Brain microvascular endothelial cell (primary cell): Measurements from ENCODE around the gene GOLGA6D.
"Not testable (repeated sequence)": the region's sequence is repeated elsewhere in the genome, so short reads cannot be mapped to it uniquely, and the experiment has no call there.

ENCODE experiments used
- DNase-seq: peaks from one replicate; pipeline ENCODE4 v3.0.0-alpha.2; 2020
- H3K27ac ChIP-seq: fragments of 250-450 bp; sonication (Bioruptor Pico); 2 replicates; pipeline ENCODE4 v1.5.1; 2020; ENCODE audit warnings: mild to moderate bottlenecking, moderate library complexity
- H3K27me3 ChIP-seq: fragments of 250-450 bp; sonication (Bioruptor Pico); replicated peaks from 2 replicates; pipeline ENCODE4 v1.5.1; 2020; ENCODE audit warnings: mild to moderate bottlenecking
- H3K36me3 ChIP-seq: fragments of 250-450 bp; sonication (Bioruptor Pico); replicated peaks from 2 replicates; pipeline ENCODE4 v1.5.1; 2020; ENCODE audit warnings: mild to moderate bottlenecking
- H3K4me3 ChIP-seq: 2 replicates; pipeline ENCODE4 v1.5.1; 2011; ENCODE audit warnings: low read depth, mild to moderate bottlenecking, control low read depth, low read length, moderate library complexity
- CTCF ChIP-seq: IDR thresholded peaks from 2 replicates; pipeline ENCODE4 v1.5.1; 2011; ENCODE audit warnings: low read depth, mild to moderate bottlenecking, moderate library complexity, low read length, control low read depth, inconsistent platforms; ENCODE audit errors: missing control alignments
- in situ Hi-C: cut with HindIII; loops from 2 replicates; pipeline ENCODE4 v1.10.0; 2017; ENCODE audit warnings: low sequenced_read_pairs, low pct_ligation_motif_present

GOLGA6D gene

GRCh38 chr15:75302318-75302717 lies 19.7 kb downstream of the GOLGA6D start:
- Histone ChIP-seq H3K36me3 (no peaks in the 10 kb centered on the region), H3K27ac (no peak overlapping the region), H3K4me3 (no peak overlapping the region), H3K27me3 (peaks cover 4% of the 10 kb centered on the region)
- in situ Hi-C loops: no loop called here
- TF ChIP-seq CTCF: no peak
- DNase-seq: no peak

GRCh38 chr15:75302753-75303152 lies 20.1 kb downstream of the GOLGA6D start:
- in situ Hi-C loops, H3K27ac ChIP-seq, DNase-seq, H3K4me3 ChIP-seq, H3K27me3 ChIP-seq, H3K36me3 ChIP-seq: not testable (repeated sequence)

- Histone ChIP-seq H3K36me3 (no peaks in the 10 kb centered on the region), H3K27ac (no peak overlapping the region), H3K4me3 (no peak overlapping the region), H3K27me3 (peaks cover 10% of the 10 kb centered on the region)
- no peak for TF ChIP-seq CTCF
- in situ Hi-C loops: no loop called here
- DNase-seq: no peak
Observed at GRCh38 chr15:75306188-75306587, 23.6 kb downstream of the GOLGA6D start.

GRCh38 chr15:75307778-75308390 lies 25.2 kb downstream of the GOLGA6D start:
- no peak overlapping the region for H3K4me3 ChIP-seq
- no peak overlapping the region for H3K27ac ChIP-seq
- H3K36me3 ChIP-seq: no peaks in the 10 kb centered on the region
- in situ Hi-C loops: no loop called here
- H3K27me3 ChIP-seq: peaks cover 10% of the 10 kb centered on the region
- TF ChIP-seq CTCF: peak; percentile 81
- peak; percentile 18 for DNase-seq

GRCh38 chr15:75309711-75310110 lies 27.1 kb downstream of the GOLGA6D start:
- in situ Hi-C loops: no loop called here
- Histone ChIP-seq H3K27ac (no peak overlapping the region), H3K36me3 (no peaks in the 10 kb centered on the region), H3K27me3 (peaks cover 10% of the 10 kb centered on the region), H3K4me3 (no peak overlapping the region)
- TF ChIP-seq CTCF: no peak
- DNase-seq: peak; percentile 23

GRCh38 chr15:75312548-75312947 lies 29.9 kb downstream of the GOLGA6D start:
- not testable (repeated sequence) for H3K36me3 ChIP-seq

More at GRCh38 chr15:75312548-75312947, 29.9 kb downstream of the GOLGA6D start:
- peak; percentile 16 for DNase-seq
- in situ Hi-C loops, H3K27ac ChIP-seq, H3K27me3 ChIP-seq, H3K4me3 ChIP-seq: not testable (repeated sequence)
